GM12874 (cell line): ENCODE results near the gene C12orf60.

Experiments used
- CTCF ChIP-seq: IDR thresholded peaks from 2 replicates; pipeline ENCODE4 v1.5.1; 2011; ENCODE audit warnings: low read depth, mild to moderate bottlenecking, control low read depth, low read length, moderate library complexity; ENCODE audit not compliant: insufficient read depth

Gene C12orf60

DNA sequence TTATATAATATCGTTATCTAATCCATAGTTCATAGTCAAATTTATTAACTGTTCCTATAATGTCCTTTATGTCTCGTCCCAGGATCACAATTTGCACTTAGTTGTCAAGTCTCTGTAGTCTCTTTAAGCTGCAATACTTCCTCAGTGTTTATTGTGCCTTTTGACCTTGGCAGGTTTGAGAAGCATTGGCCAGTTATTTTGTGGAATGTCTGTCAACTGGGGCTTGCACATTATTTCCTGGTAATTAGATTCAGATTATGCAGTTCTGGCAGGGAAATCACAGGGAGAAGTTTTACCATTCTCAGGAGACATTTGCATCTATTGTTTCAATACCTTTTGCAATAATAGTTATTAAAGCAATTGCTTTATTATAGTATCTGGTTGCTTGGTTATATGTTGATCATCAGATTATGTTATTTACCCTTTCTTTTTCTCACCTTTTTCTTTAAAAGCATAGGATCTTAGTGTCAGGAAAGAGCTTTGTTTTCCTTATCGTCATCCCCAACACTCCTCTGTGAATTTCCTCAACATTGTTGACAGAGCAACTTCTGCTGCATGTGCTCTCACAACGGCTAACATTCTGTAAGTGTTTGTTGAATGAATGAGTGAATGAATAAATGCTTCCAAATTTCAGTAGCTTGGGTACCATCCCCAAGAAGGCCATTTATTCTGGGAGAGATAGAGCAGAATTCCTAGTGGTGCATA is 43.6 kb downstream of the C12orf60 start:
- TF ChIP-seq CTCF = no peak

DNA sequence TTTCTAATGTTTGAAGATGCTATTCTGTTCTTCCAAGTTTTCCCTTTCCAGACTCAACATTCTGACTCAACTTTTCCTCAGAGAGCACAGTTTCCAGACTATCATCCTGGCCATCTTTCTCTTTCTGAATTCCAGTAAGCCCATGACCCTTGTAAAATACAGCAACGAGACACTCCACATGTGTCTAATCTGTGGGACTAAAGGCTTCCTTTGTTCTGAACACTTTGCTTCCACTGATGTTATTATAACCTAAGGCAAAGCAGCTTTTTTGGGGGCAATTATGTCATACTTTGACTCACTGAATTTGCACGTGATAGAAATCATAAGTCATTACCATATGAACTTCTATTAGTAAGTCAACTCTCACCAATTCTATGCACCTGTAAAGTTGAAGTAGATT is 46.2 kb downstream of the C12orf60 start:
- TF ChIP-seq CTCF = no peak

DNA sequence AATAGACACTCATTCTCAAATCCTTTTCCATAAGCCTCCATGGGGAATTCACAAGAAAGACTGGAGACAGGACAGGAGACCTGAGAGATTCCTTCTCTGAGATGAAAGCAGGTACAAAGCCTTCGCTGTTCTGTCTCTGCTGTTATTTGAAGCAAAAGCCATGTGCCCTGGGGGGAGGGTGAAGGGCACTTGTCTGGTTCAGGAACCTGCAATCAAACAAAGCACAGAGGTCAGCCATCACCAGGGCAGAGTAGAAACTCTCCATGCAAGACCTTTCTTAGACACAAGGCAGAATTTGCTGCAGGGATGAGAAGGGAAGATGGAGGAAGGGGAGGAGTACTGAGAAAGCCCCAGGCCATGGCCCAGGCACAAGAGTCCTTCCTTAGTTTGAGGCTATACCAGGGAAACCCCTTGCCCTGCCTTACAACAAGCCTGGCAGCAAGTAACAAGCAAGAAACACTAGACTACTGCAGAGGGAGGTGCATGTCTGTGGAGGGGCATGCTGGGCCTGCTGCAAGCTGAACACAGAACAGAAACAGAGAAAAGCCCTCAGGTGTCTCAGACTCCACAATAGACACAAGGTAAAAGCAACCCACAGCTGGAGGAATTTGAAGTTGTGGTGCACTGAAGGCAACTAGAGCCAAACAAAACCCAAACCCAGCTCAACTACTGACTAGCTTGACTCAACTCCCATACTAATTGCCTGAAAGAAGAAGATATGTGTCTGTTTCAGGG is 47.6 kb downstream of the C12orf60 start:
- TF ChIP-seq CTCF = no peak

- no peak for TF ChIP-seq CTCF
Measured at GRCh38 chr12:14852880-14853279, 49.4 kb downstream of the C12orf60 start.

DNA sequence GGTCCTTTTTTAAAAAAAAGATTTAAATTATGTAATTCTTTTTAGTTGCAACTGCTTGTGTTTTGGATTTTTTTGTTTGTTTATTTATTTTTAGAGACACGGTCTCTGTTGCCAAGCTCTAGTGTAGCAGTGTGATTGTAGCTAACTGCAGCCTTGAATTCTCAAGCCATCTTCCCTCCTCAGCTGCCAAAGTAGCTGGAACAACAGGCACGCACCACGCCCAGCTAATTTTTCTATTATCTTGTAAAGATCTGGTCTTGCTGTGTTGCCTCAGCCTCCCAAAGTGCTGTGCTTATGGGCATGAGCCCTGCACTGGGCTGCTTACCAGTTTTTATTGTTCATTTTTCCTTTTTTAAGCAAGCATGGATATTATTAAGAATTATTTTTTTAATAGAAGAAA is 50.5 kb downstream of the C12orf60 start:
- TF ChIP-seq CTCF = no peak

DNA sequence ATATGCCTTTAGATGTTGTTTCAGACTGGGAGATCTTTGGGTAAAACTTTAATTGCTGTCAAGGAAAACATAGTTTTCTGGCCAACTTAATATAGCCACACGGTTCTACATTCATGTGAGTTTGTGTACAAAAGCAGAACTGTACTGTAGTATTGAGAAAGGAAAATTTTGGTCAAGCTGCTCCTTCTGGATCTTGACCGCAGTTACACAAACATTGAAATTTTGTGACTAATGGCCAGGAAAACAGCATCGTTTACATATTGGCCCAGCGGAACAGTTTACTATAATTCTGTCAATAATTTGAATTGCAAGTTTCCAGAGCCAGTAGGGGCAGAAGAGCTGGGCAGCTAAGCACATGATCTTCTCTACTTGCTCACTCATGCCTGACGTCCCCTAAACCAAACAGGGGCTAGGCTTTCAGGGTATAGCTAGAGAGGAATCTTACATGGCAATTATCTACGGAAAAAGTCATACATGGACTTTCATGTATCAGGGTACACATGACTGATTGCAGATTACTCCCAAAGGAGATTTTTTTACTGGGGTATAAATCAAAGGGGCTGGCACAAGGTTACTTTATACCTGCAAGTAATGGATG is 51.2 kb downstream of the C12orf60 start:
- 0 out of 2 replicates have a peak, but pooled peaks have one; percentile 8 for TF ChIP-seq CTCF

- TF ChIP-seq CTCF = no peak
Measured at GRCh38 chr12:14858513-14858912, 55.0 kb downstream of the C12orf60 start.
